Dermis microvascular lymphatic vessel endothelial cell (primary cell): Measurements from ENCODE around the gene COBLL1. TPM values are rescaled to one million over a fixed set of nuclear protein-coding genes. Genes with fewer than 3 reads are reported as not detected.
"Not testable (repeated sequence)": the region's sequence is repeated elsewhere in the genome, so short reads cannot be mapped to it uniquely, and the experiment has no call there.

Source experiments
- DNase-seq, 2 donors: peaks; one replicate each; pipeline versions ENCODE4 v3.0.0 to v3.0.0-alpha.2; 2010; ENCODE audit warnings: low read depth in 2 of 2
- total RNA-seq: library from RNA; depleted of rRNA; stranded (reverse); fragments of >200 nt; gene quantifications from 2 replicates; pipeline ENCODE4 v1.2.1, GENCODE V29; 2014

The COBLL1 gene
- total RNA-seq, 1 donor from 2014 or later, result 2.2 TPM

GRCh38 chr2:164785457-164785856 is 56.2 kb downstream of the COBLL1 start:
- DNase-seq, result peak; percentile 86 to 91

- DNase-seq, result peak; percentile 82 to 95
Measured at GRCh38 chr2:164784376-164784775, 57.2 kb downstream of the COBLL1 start.

GRCh38 chr2:164782323-164782722 is 59.3 kb downstream of the COBLL1 start:
- peak; percentile 23 to 30 for DNase-seq

- no peak for DNase-seq
Measured at GRCh38 chr2:164781394-164781793, 60.2 kb downstream of the COBLL1 start.

- DNase-seq, result no peak
Measured at GRCh38 chr2:164780611-164781178, 60.9 kb downstream of the COBLL1 start.

GRCh38 chr2:164779383-164780057 is 62.1 kb downstream of the COBLL1 start:
- no peak for DNase-seq

GRCh38 chr2:164778723-164779122 is 62.9 kb downstream of the COBLL1 start:
- peak in 1 of 2 donors; percentile 29 for DNase-seq

- DNase-seq, result no peak
Measured at GRCh38 chr2:164777847-164778461, 63.7 kb downstream of the COBLL1 start.

- DNase-seq, result no peak
Measured at GRCh38 chr2:164773635-164774034, 68.0 kb downstream of the COBLL1 start.

GRCh38 chr2:164773091-164773490 is 68.5 kb downstream of the COBLL1 start:
- DNase-seq, result no peak

GRCh38 chr2:164771897-164772296 is 69.7 kb downstream of the COBLL1 start:
- no peak for DNase-seq

- DNase-seq, result peak in 1 of 2 donors; percentile 76
Measured at GRCh38 chr2:164770421-164770916, 71.2 kb downstream of the COBLL1 start.

GRCh38 chr2:164766954-164767320 is 74.7 kb downstream of the COBLL1 start:
- DNase-seq, result no peak

- DNase-seq, result no peak
Measured at GRCh38 chr2:164766216-164766953, 75.2 kb downstream of the COBLL1 start.

GRCh38 chr2:164764996-164765395 is 76.6 kb downstream of the COBLL1 start:
- no peak for DNase-seq

GRCh38 chr2:164764474-164764873 is 77.1 kb downstream of the COBLL1 start:
- no peak for DNase-seq

GRCh38 chr2:164763431-164763830 is 78.2 kb downstream of the COBLL1 start:
- no peak for DNase-seq

- no peak for DNase-seq
Measured at GRCh38 chr2:164761737-164762460, 79.7 kb downstream of the COBLL1 start.

- not testable (repeated sequence) for DNase-seq
Measured at GRCh38 chr2:164761201-164761600, 80.4 kb downstream of the COBLL1 start.

- DNase-seq, result no peak
Measured at GRCh38 chr2:164760179-164760578, 81.4 kb downstream of the COBLL1 start.

GRCh38 chr2:164757934-164758695 is 83.5 kb downstream of the COBLL1 start:
- DNase-seq, result no peak
